Measurements from ENCODE around the gene TUFM.

DNA sequence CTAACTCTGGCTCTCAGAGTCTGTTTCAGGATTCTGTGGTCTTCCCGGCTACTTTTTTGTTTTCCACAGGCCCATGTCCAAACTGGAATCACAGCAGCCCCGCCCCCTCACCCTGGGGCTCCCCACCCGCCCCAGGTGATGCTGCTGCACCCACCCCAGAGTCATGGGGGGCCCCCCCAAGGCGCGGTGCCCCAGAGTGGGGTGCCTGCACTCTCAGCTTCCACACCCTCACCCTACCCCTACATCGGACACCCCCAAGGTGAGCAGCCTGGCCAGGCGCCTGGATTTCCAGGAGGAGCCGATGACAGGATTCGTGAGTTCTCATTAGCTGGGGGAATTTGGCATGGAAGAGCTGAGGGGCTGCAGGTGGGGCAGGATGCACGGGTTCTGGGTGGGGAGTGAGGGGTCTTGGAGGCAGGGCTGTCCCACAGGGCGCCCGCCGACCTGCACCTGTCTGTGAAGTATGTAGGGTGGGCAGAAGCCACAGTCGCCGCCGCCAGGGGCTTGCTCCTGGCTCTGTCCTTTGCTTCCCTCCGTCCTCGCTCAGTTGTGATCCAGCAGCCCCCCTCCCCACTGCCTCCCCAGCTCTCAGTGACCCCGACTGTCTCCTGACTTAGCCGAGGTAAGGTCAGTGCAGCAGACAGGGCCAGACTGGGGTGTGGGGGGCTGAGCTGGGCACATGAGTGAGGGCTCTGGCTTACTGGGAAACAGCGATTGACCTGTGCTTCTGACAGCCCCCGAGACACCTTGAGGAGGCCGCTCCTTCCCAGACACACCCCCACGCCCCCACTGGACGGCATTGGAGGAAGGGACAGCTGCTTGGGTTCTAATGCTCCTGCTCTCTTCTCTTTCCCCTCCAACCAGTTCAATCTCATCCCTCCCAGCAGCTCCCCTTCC lies 10.0 kb downstream of the TUFM start:
- TF ChIP-seq, protein P1, sequence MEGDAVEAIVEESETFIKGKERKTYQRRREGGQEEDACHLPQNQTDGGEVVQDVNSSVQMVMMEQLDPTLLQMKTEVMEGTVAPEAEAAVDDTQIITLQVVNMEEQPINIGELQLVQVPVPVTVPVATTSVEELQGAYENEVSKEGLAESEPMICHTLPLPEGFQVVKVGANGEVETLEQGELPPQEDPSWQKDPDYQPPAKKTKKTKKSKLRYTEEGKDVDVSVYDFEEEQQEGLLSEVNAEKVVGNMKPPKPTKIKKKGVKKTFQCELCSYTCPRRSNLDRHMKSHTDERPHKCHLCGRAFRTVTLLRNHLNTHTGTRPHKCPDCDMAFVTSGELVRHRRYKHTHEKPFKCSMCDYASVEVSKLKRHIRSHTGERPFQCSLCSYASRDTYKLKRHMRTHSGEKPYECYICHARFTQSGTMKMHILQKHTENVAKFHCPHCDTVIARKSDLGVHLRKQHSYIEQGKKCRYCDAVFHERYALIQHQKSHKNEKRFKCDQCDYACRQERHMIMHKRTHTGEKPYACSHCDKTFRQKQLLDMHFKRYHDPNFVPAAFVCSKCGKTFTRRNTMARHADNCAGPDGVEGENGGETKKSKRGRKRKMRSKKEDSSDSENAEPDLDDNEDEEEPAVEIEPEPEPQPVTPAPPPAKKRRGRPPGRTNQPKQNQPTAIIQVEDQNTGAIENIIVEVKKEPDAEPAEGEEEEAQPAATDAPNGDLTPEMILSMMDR (IDR thresholded peaks at IDR 0.05), result no peak
- no peak for TF ChIP-seq POLR2A (IDR thresholded peaks at IDR 0.05)
